Glutamatergic neuron (in vitro differentiated cells): ENCODE measurements around the gene SCN1B. TPM values are rescaled to one million over a fixed set of nuclear protein-coding genes. Genes with fewer than 3 reads are reported as not detected.
"Not testable (repeated sequence)": the region's sequence is repeated elsewhere in the genome, so short reads cannot be mapped to it uniquely, and the experiment has no call there.

Experiments
- DNase-seq: peaks from one replicate; pipeline ENCODE4 v3.0.0; 2022
- H3K27ac Mint-ChIP-seq: one replicate; pipeline ENCODE4 v1.8.0; 2020; ENCODE audit warnings: mild to moderate bottlenecking, mixed read lengths, inconsistent platforms; ENCODE audit not compliant: unreplicated experiment
- H3K27me3 Mint-ChIP-seq: one replicate; pipeline ENCODE4 v1.8.0; 2020; ENCODE audit warnings: mild to moderate bottlenecking, moderate library complexity, mixed read lengths, inconsistent platforms; ENCODE audit not compliant: unreplicated experiment
- H3K36me3 Mint-ChIP-seq: one replicate; pipeline ENCODE4 v1.8.0; 2020; ENCODE audit warnings: mild to moderate bottlenecking, mixed read lengths, inconsistent platforms; ENCODE audit not compliant: unreplicated experiment
- H3K4me1 Mint-ChIP-seq: one replicate; pipeline ENCODE4 v1.8.0; 2020; ENCODE audit warnings: mild to moderate bottlenecking, low read depth, mixed read lengths, inconsistent platforms; ENCODE audit not compliant: unreplicated experiment
- H3K4me3 Mint-ChIP-seq: one replicate; pipeline ENCODE4 v1.8.0; 2020; ENCODE audit warnings: mild to moderate bottlenecking, mixed read lengths, inconsistent platforms; ENCODE audit not compliant: unreplicated experiment
- H3K9me3 Mint-ChIP-seq: one replicate; pipeline ENCODE4 v1.8.0; 2020; ENCODE audit warnings: mild to moderate bottlenecking, moderate library complexity, mixed read lengths, inconsistent platforms; ENCODE audit not compliant: unreplicated experiment
- total RNA-seq: library from RNA; stranded (reverse); fragmentation: NEBNext Ultra II Directional; extraction: Animal tissue kit (Norgen Biotek cat#: 25700); gene quantifications from one replicate; pipeline ENCODE4 v1.2.1, GENCODE V29; 2021; ENCODE audit not compliant: unreplicated experiment
- TF ChIP-seq, protein P1 (sequence below): fragments of 200-600 bp; sonication (generic); IDR thresholded peaks from one replicate; pipeline ENCODE4 v1.5.0; 2021; ENCODE audit not compliant: partially characterized antibody, unreplicated experiment

The SCN1B gene
- total RNA-seq, 1 donor from 2014 or later: 12.0 TPM

- DNase-seq: no peak
- Mint-ChIP-seq H3K4me1 (peaks cover 17% of the 10 kb centered on the region), H3K9me3 (peaks cover 11% of the 10 kb centered on the region), H3K36me3 (no peaks in the 10 kb centered on the region), H3K27ac (peak overlapping the region; percentile 39), H3K4me3 (peak overlapping the region; percentile 9), H3K27me3 (peaks cover 10% of the 10 kb centered on the region)
- TF ChIP-seq, protein P1, sequence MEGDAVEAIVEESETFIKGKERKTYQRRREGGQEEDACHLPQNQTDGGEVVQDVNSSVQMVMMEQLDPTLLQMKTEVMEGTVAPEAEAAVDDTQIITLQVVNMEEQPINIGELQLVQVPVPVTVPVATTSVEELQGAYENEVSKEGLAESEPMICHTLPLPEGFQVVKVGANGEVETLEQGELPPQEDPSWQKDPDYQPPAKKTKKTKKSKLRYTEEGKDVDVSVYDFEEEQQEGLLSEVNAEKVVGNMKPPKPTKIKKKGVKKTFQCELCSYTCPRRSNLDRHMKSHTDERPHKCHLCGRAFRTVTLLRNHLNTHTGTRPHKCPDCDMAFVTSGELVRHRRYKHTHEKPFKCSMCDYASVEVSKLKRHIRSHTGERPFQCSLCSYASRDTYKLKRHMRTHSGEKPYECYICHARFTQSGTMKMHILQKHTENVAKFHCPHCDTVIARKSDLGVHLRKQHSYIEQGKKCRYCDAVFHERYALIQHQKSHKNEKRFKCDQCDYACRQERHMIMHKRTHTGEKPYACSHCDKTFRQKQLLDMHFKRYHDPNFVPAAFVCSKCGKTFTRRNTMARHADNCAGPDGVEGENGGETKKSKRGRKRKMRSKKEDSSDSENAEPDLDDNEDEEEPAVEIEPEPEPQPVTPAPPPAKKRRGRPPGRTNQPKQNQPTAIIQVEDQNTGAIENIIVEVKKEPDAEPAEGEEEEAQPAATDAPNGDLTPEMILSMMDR: no peak
These were observed 23.8 kb upstream of the SCN1B start for GRCh38 chr19:35006342-35006998.

GRCh38 chr19:35006999-35007365 is 23.3 kb upstream of the SCN1B start:
- TF ChIP-seq, protein P1: no peak
- Mint-ChIP-seq H3K27ac (peak overlapping the region; percentile 39), H3K27me3 (peaks cover 5% of the 10 kb centered on the region), H3K4me3 (peak overlapping the region; percentile 9), H3K36me3 (no peaks in the 10 kb centered on the region), H3K4me1 (peaks cover 14% of the 10 kb centered on the region), H3K9me3 (peaks cover 7% of the 10 kb centered on the region)
- no peak for DNase-seq

DNA sequence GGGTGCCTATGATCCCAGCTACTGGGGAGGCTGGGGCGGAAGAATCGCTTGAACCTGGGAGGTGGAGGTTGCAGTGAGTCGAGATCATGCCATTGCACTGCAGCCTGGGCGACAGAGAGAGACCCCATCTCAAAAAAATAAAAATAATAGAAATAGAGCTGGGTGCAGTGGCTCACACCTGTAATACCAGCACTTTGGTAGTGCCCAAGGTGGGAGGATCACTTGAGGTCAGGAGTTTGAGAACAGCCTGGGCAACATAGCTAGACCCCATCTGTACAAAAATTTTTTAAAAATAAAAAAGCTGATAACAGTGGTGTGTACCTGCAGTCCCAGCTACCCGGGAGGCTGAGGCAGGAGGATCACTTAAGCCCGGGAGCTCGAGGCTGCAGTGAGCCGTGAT is 22.8 kb upstream of the SCN1B start:
- H3K4me3 Mint-ChIP-seq, H3K36me3 Mint-ChIP-seq, H3K27ac Mint-ChIP-seq, DNase-seq, H3K27me3 Mint-ChIP-seq, H3K9me3 Mint-ChIP-seq: not testable (repeated sequence)
- H3K4me1 Mint-ChIP-seq: peaks cover 12% of the 10 kb centered on the region

DNA sequence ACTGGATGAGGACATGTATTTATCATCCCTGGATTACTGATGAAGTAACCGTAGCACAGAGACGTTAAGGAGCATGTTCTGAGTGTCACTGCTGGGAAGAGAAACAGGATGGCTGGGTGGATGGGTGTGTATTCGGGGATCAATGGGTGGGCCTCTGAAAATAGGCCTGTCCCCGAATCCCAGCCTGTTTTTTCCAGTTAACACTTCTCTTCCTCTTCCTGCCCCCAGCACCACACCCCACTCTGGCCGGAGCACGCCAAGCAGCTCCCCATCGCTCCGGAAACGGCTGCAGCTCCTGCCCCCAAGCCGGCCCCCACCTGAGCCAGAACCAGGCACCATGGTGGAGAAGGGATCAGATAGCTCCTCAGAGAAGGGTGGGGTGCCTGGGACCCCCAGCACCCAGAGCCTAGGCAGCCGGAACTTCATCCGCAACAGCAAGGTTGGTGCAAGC is 21.4 kb upstream of the SCN1B start:
- no peak for DNase-seq
- peaks cover 5% of the 10 kb centered on the region for H3K4me1 Mint-ChIP-seq
- peaks cover 5% of the 10 kb centered on the region for H3K27me3 Mint-ChIP-seq
- TF ChIP-seq, protein P1: no peak
- peaks cover 6% of the 10 kb centered on the region for H3K9me3 Mint-ChIP-seq
- H3K36me3 Mint-ChIP-seq: no peaks in the 10 kb centered on the region
- no peak overlapping the region for H3K27ac Mint-ChIP-seq
- no peak overlapping the region for H3K4me3 Mint-ChIP-seq

DNA sequence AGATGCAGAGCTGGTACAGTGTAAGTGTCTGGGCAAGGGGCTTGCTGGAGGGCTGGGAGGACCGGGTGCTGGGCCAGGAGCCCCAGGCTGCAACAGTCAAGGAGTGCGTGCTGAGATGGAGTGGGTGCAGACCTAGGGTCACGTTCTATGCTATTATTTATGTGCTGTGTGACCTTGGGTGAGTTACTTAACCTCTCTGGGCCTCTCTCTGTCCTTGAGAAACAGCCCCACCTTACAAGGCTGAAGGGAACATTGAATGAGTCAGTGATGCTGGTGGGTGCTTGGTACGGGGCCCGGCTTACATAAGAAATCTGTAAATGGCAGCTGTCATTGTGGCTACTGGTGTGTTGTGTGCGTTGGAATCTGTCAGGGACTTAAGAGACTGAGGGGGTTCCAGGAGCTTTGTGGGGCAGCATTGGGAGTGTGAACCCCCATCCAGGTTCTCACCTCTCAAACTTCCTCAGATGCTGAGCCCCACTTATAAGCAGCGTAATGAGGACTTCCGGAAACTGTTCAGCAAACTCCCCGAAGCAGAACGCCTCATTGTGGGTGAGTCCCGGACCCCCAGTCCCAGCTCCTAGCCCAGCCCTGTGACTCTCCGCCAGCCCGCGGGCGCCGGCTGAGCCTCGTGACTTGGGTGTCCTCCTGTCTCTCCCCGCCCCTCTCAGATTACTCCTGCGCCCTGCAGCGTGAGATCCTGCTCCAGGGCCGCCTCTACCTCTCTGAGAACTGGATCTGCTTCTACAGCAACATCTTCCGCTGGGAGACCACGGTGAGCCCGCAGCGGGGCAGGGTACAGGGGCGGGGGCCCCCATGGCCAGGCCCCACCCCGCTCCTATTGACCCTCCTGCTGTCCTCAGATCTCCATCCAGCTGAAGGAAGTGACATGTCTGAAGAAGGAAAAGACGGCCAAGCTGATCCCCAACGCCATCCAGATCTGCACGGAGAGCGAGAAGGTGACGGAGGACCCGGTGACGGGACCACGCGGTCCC is 20.6 kb upstream of the SCN1B start:
- H3K9me3 Mint-ChIP-seq: peaks cover 6% of the 10 kb centered on the region
- TF ChIP-seq, protein P1: no peak
- no peak overlapping the region for H3K4me3 Mint-ChIP-seq
- no peaks in the 10 kb centered on the region for H3K4me1 Mint-ChIP-seq
- no peak for DNase-seq
- H3K27me3 Mint-ChIP-seq: peaks cover 7% of the 10 kb centered on the region
- no peak overlapping the region for H3K27ac Mint-ChIP-seq
- no peaks in the 10 kb centered on the region for H3K36me3 Mint-ChIP-seq
